BLaER1 treated with 17β-estradiol and CSF1 and Interleukin-3, amounts not matched to agents 10 nM and 100 nM (cell line): ENCODE data around the gene STIMATE.

Experiments
- H3K27ac ChIP-seq, 11 experiments: shearing (Covaris generic); formaldehyde crosslinking; 2 replicates each; pipeline ENCODE4 v1.8.1; 2022
- H3K27me3 ChIP-seq, 11 experiments: shearing (Covaris generic); formaldehyde crosslinking; 2 replicates each; pipeline ENCODE4 v1.8.1; 2022
- H3K36me3 ChIP-seq, 11 experiments: shearing (Covaris generic); formaldehyde crosslinking; 2 replicates each; pipeline ENCODE4 v1.8.1; 2022
- H3K4me1 ChIP-seq, 10 experiments: shearing (Covaris generic); formaldehyde crosslinking; 2 replicates each; pipeline ENCODE4 v1.8.1; 2022
- H3K4me2 ChIP-seq, 11 experiments: shearing (Covaris generic); formaldehyde crosslinking; 2 replicates each; pipeline ENCODE4 v1.8.1; 2022
- H3K4me3 ChIP-seq, 10 experiments: shearing (Covaris generic); formaldehyde crosslinking; 2 replicates each; pipeline ENCODE4 v1.8.1; 2022
- H3K9ac ChIP-seq, 11 experiments: shearing (Covaris generic); formaldehyde crosslinking; 2 replicates each; pipeline ENCODE4 v1.8.1; 2022
- H3K9me3 ChIP-seq, 11 experiments: shearing (Covaris generic); formaldehyde crosslinking; replicated peaks in 1 of 11; 2 replicates each; pipeline ENCODE4 v1.8.1; 2022
- H4K20me1 ChIP-seq, 11 experiments: shearing (Covaris generic); formaldehyde crosslinking; 2 replicates each; pipeline ENCODE4 v1.8.1; 2022
- Cebpa-rat ChIP-seq, 11 experiments: shearing (Covaris generic); IDR thresholded peaks; 2 replicates each; pipeline ENCODE4 v1.8.1; 2022

Gene STIMATE

DNA sequence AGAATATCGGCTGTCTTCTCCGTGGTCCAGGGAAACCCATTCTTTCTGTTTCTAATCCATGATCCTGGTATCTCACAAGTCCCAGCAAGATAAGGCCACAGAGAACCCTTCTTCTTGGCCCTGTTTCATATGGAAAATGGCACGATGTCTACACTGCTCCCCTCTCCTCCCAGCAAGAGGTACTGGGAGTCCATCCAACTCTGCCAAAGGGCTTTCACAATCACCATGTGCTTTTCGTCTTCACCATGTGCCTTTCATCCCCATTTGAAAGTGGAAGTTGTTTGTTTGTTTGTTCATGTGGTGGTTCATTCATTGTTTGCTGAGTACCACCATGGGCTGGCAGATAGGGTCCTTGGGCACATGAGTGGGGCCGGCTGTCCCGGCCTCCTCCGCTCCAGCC is 97.3 kb downstream of the STIMATE start:
- no peak for TF ChIP-seq Cebpa-rat (IDR thresholded peaks at IDR 0.05)
- Histone ChIP-seq H3K4me1 (peaks cover 12 to 75% (median 49%) of the 10 kb centered on the region in 10 experiments), H3K27ac (peak overlapping the region in 4 of 11 experiments; percentile 12 to 45 (median 29); a peak in 5 of 22 replicates), H3K9me3 (no peaks in the 10 kb centered on the region), H3K9ac (no peak overlapping the region), H3K27me3 (no peaks in the 10 kb centered on the region), H3K4me2 (peak overlapping the region in 5 of 11 experiments; percentile 1 to 31 (median 10); a peak in 7 of 22 replicates), H3K36me3 (no peaks in the 10 kb centered on the region), H4K20me1 (no peaks in the 10 kb centered on the region), H3K4me3 (no peak overlapping the region)

DNA sequence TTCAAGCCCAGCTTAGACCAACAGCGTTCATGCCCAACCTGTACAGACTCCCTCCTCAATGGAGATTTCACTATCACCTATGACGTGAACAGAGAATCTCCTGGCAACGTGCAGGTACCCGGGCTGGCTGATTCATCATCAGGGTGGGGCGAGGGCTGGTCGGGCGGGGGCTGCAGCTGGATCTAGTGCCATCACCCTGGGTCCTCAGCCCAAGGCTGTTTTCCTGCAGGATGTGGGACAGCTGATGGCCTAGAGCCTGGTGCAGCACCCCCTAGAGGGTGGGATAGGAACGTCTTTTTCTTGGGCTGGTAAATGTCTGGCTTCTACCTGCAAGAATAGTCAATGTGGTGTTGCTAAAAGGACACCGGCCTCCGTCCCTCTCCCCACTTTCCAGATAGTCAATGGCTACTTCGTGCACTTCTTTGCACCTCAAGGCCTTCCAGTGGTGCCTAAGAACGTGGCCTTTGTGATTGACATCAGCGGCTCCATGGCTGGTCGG is 98.3 kb downstream of the STIMATE start:
- H4K20me1 ChIP-seq, result no peaks in the 10 kb centered on the region
- peak overlapping the region in 3 of 11 experiments; percentile 7 to 46 (median 35); a peak in 1 of 22 replicates for H3K27ac ChIP-seq
- H3K4me1 ChIP-seq, result peaks cover 15 to 75% (median 49%) of the 10 kb centered on the region in 10 experiments
- no peaks in the 10 kb centered on the region for H3K36me3 ChIP-seq
- H3K4me2 ChIP-seq, result peak overlapping the region in 6 of 11 experiments; percentile 3 to 40 (median 28); a peak in 5 of 22 replicates
- no peak for TF ChIP-seq Cebpa-rat (IDR thresholded peaks at IDR 0.05)
- H3K4me3 ChIP-seq, result no peak overlapping the region
- no peaks in the 10 kb centered on the region for H3K27me3 ChIP-seq
- no peak overlapping the region for H3K9ac ChIP-seq
- no peaks in the 10 kb centered on the region for H3K9me3 ChIP-seq

DNA sequence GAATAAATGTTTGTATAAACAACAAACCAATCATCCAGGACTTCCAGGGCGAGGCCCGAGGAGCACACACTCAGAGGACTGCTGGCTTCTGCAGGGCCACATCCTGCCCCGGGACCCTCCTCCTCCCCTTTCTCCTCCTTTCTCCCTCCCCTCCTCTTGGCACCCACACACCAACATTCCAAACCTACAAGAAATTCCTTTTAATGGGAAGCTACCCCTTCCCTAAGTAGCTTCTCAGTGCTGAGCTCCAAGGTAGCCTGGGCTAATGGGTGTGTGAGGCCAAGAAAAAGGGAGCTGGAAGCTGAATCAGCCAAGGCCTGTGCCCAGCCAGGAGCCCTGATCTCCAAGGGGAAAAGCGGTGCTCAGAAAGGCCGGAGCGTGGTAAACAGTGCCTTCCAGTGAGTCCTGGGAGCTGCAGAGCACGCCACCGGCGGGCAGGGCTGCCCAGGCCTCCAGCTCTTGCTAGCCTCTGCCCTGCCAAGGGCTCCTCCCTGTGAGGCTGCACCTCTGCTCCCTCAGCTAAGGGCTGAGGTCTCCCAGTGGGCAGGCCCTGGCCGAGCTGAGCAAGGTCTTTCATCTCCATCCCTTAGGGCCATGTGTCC is 98.9 kb downstream of the STIMATE start:
- peaks cover 21 to 75% (median 50%) of the 10 kb centered on the region in 10 experiments for H3K4me1 ChIP-seq
- H3K4me3 ChIP-seq, result no peak overlapping the region
- TF ChIP-seq Cebpa-rat (IDR thresholded peaks at IDR 0.05), result no peak
- H3K27me3 ChIP-seq, result no peaks in the 10 kb centered on the region
- H3K27ac ChIP-seq, result peak overlapping the region in 3 of 11 experiments; percentile 24 to 46 (median 35); a peak in 4 of 22 replicates
- no peaks in the 10 kb centered on the region for H3K36me3 ChIP-seq
- H4K20me1 ChIP-seq, result no peaks in the 10 kb centered on the region
- H3K9me3 ChIP-seq, result no peaks in the 10 kb centered on the region
- H3K4me2 ChIP-seq, result peak overlapping the region in 6 of 11 experiments; percentile 1 to 98 (median 36); a peak in 10 of 22 replicates
- H3K9ac ChIP-seq, result no peak overlapping the region; a peak in 1 of 22 replicates

DNA sequence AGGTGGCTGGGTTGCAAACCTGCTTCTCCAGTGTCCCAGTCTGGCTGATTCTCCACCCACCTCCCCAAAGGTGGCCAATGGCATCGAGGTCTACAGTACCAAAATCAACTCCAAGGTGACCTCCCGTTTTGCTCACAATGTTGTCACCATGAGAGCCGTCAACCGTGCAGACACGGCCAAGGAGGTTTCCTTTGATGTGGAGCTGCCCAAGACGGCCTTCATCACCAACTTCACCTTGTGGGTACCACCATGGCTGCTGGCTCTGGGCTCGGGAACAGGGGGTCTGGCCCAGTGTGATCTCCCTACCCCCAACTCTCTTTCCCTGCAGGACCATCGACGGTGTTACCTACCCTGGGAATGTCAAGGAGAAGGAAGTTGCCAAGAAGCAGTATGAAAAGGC is 100.9 kb downstream of the STIMATE start:
- Histone ChIP-seq H3K36me3 (no peaks in the 10 kb centered on the region), H3K27me3 (peaks cover 0 to 2% (median 0%) of the 10 kb centered on the region in 11 experiments; a peak in 2 of 22 replicates), H3K4me3 (no peak overlapping the region), H3K9ac (no peak overlapping the region), H3K27ac (peak overlapping the region in 4 of 11 experiments; percentile 77 to 89 (median 86); a peak in 6 of 22 replicates), H3K4me2 (peak overlapping the region in 8 of 11 experiments; percentile 75 to 98 (median 90); a peak in 15 of 22 replicates), H3K9me3 (no peaks in the 10 kb centered on the region), H4K20me1 (no peaks in the 10 kb centered on the region), H3K4me1 (peaks cover 30 to 90% (median 70%) of the 10 kb centered on the region in 10 experiments)
- TF ChIP-seq Cebpa-rat (IDR thresholded peaks at IDR 0.05), result no peak

DNA sequence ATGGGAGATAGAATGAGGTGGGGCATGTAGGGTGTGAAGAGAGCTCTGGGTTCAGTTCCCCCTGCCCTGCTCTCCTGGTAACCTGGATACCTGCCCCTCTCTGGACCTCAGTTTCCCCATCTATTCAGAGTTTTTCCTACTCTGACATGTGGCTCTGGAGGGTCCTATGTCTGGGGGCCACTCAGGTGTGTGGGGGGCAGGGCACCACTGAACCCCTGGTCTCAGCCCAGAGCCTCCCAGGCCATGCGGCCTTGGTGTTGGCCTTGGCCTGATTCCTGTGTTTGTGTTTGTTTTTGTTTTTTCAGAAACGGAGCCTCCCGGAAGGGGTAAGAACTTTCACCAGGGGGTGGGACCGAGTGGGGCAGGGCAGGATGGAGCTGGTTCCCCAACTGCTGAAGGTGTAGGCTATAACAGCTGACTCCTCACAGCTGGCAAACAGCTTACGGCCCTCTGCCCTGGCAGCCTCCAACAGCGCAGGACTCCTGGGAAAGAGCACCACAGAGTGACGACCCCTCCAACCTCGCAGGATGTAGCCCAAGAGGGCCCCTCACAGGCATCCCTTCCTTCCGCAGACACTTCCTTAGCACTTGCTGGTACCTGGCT is 101.9 kb downstream of the STIMATE start:
- H3K36me3 ChIP-seq, result no peaks in the 10 kb centered on the region
- peak overlapping the region; percentile 8 to 98 (median 85); a peak in 20 of 22 replicates for H3K4me2 ChIP-seq
- H3K9me3 ChIP-seq, result no peaks in the 10 kb centered on the region
- peaks cover 0 to 4% (median 0%) of the 10 kb centered on the region in 11 experiments; a peak in 2 of 22 replicates for H3K27me3 ChIP-seq
- peak overlapping the region in 7 of 11 experiments; percentile 4 to 79 (median 69); a peak in 10 of 22 replicates for H3K9ac ChIP-seq
- peaks cover 30 to 100% (median 81%) of the 10 kb centered on the region in 10 experiments for H3K4me1 ChIP-seq
- H4K20me1 ChIP-seq, result no peaks in the 10 kb centered on the region
- H3K4me3 ChIP-seq, result no peak overlapping the region
- H3K27ac ChIP-seq, result peak overlapping the region in 9 of 11 experiments; percentile 66 to 89 (median 78); a peak in 19 of 22 replicates
- TF ChIP-seq Cebpa-rat (IDR thresholded peaks at IDR 0.05), result no peak

DNA sequence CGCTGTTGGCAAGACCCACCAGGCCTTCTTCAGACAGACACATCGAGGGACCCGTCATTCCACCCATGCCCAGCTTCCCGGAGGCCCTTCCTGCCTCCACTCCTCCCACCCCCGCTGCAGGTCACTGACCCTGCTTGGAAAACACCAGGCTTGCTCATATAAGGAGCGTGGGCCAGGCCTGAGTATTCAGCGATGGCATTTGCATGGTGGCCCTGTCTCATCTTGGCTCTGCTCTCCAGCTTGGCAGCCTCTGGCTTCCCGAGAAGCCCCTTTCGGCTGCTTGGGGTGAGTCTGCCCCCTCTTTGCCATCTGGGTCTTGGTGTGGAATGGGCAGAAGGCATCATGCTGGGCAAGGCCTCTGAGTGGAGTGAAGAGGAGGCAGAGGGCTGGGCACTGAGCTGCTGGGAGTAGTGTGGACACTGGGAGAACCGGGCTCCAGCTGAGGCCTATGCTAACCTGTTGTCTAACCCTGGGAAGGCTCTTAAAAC is 102.7 kb downstream of the STIMATE start, which contains the start of gene ITIH3:
ITIH3 (plus strand) TSS at position 185 of the 488 bp plus-strand sequence; CDS start at position 193, 8 bp downstream.
- Histone ChIP-seq H4K20me1 (no peaks in the 10 kb centered on the region), H3K4me1 (peaks cover 30 to 100% (median 85%) of the 10 kb centered on the region in 10 experiments), H3K9me3 (no peaks in the 10 kb centered on the region), H3K4me2 (peak within 1 kb of the TSS; percentile 64 to 98 (median 85)), H3K9ac (peak within 1 kb of the TSS in 9 of 11 experiments; percentile 2 to 79 (median 60); a peak in 16 of 22 replicates), H3K27me3 (peaks cover 0 to 4% (median 0%) of the 10 kb centered on the region in 11 experiments; a peak in 2 of 22 replicates), H3K36me3 (no peaks in the 10 kb centered on the region), H3K27ac (peak within 1 kb of the TSS in 9 of 11 experiments; percentile 66 to 89 (median 78); a peak in 19 of 22 replicates), H3K4me3 (peak within 1 kb of the TSS in 1 of 10 experiments; percentile 24; a peak in 2 of 20 replicates)
- no peak for TF ChIP-seq Cebpa-rat (IDR thresholded peaks at IDR 0.05)

DNA sequence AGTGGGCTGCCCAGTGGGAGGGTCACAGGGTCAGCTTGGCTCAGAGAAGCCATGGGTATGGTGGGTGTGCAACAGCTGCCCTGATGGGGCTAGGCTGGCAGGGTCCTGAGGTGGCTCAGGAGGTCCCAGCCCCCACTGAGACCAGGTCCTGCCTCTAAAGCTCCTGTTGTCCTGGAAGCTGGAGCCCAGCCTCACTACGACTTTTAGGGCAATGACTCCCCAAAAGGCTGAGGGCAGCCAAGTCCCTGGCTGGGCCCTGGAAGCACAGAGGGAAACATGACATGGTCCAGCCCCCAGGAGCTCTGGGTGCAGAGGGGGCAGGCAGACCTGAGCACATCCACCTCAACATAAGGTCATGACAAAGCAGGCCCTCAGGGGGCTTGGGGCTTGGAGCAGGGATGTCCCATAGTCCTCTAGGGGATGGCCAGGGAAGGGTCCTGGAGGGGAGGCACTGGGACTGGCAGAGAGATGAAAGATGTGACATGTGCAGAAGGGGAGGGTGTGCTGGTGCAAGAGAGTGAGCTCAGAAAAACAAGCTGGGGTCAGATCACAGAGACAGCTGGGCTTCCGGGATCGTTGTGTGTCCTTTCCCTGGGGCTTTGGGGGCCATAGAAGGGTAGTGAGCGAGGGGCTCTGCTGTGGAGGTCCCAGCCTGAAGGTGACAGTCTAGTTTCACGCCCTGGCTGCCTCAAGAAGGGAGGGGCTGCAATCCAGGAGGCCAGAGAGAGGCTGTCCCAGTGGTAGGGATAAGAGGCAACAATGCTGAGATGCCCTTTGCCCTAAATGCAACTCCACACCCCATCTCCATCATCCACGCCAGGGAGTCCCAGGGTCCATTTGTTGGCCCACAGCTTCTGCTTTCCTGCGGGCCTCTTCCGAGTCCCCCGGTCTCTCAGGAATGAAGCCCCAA is 103.4 kb downstream of the STIMATE start:
- Histone ChIP-seq H3K4me1 (peaks cover 30 to 100% (median 88%) of the 10 kb centered on the region in 10 experiments), H3K27me3 (peaks cover 0 to 4% (median 0%) of the 10 kb centered on the region in 11 experiments; a peak in 2 of 22 replicates), H3K36me3 (no peaks in the 10 kb centered on the region), H3K9me3 (no peaks in the 10 kb centered on the region), H3K27ac (peak overlapping the region in 9 of 11 experiments; percentile 66 to 89 (median 78); a peak in 18 of 22 replicates), H3K4me2 (peak overlapping the region; percentile 64 to 98 (median 85)), H4K20me1 (no peaks in the 10 kb centered on the region), H3K4me3 (peak overlapping the region in 1 of 10 experiments; percentile 24; a peak in 2 of 20 replicates), H3K9ac (peak overlapping the region in 9 of 11 experiments; percentile 2 to 79 (median 60); a peak in 16 of 22 replicates)
- TF ChIP-seq Cebpa-rat (IDR thresholded peaks at IDR 0.05), result no peak
